Measurements from ENCODE around the gene PARD6B.
A peak's percentile ranks its signal among the peaks of the same experiment; 100 is the strongest.

PARD6B gene

GRCh38 chr20:50731055-50731929 lies at the start of gene PARD6B:
TSS of gene PARD6B (plus strand) at chr20:50731580. CDS start at chr20:50731787, 207 bp downstream.
- Mint-ChIP-seq H3K36me3 (peaks cover 5% of the 10 kb centered on the region), H3K27ac (peak within 1 kb of the TSS; percentile 68), H3K4me3 (peak within 1 kb of the TSS; percentile 84), H3K4me1 (peaks cover 31% of the 10 kb centered on the region), H3K9me3 (no peaks in the 10 kb centered on the region), H3K27me3 (no peaks in the 10 kb centered on the region)
- ATAC-seq, result peak; percentile 98

GRCh38 chr20:50682065-50682464 lies 49.3 kb upstream of the PARD6B start:
- Mint-ChIP-seq H3K36me3 (no peaks in the 10 kb centered on the region), H3K4me3 (no peak overlapping the region), H3K27me3 (peaks cover 8% of the 10 kb centered on the region), H3K4me1 (no peaks in the 10 kb centered on the region), H3K9me3 (peaks cover 3% of the 10 kb centered on the region), H3K27ac (no peak overlapping the region)
- no peak for ATAC-seq

- H3K36me3 Mint-ChIP-seq, result no peaks in the 10 kb centered on the region
- H3K9me3 Mint-ChIP-seq, result peaks cover 3% of the 10 kb centered on the region
- no peak overlapping the region for H3K4me3 Mint-ChIP-seq
- H3K27me3 Mint-ChIP-seq, result peaks cover 2% of the 10 kb centered on the region
- ATAC-seq, result no peak
- no peaks in the 10 kb centered on the region for H3K4me1 Mint-ChIP-seq
- no peak overlapping the region for H3K27ac Mint-ChIP-seq
These were observed 48.3 kb upstream of the PARD6B start for GRCh38 chr20:50682947-50683530.

GRCh38 chr20:50683570-50683969 lies 47.8 kb upstream of the PARD6B start:
- no peak overlapping the region for H3K27ac Mint-ChIP-seq
- H3K4me3 Mint-ChIP-seq, result no peak overlapping the region
- no peaks in the 10 kb centered on the region for H3K4me1 Mint-ChIP-seq
- H3K36me3 Mint-ChIP-seq, result no peaks in the 10 kb centered on the region
- peaks cover 2% of the 10 kb centered on the region for H3K27me3 Mint-ChIP-seq
- ATAC-seq, result no peak
- peaks cover 3% of the 10 kb centered on the region for H3K9me3 Mint-ChIP-seq

GRCh38 chr20:50686821-50687220 lies 44.6 kb upstream of the PARD6B start:
- H3K27ac Mint-ChIP-seq, result no peak overlapping the region
- ATAC-seq, result no peak

GRCh38 chr20:50688256-50688975 lies 43.0 kb upstream of the PARD6B start:
- no peak overlapping the region for H3K27ac Mint-ChIP-seq
- no peaks in the 10 kb centered on the region for H3K36me3 Mint-ChIP-seq
- H3K27me3 Mint-ChIP-seq, result peaks cover 43% of the 10 kb centered on the region
- no peaks in the 10 kb centered on the region for H3K9me3 Mint-ChIP-seq
- ATAC-seq, result no peak
- H3K4me3 Mint-ChIP-seq, result no peak overlapping the region
- peaks cover 15% of the 10 kb centered on the region for H3K4me1 Mint-ChIP-seq

More at GRCh38 chr20:50686821-50687220, 44.6 kb upstream of the PARD6B start:
- peaks cover 3% of the 10 kb centered on the region for H3K9me3 Mint-ChIP-seq
- peaks cover 35% of the 10 kb centered on the region for H3K27me3 Mint-ChIP-seq
- H3K36me3 Mint-ChIP-seq, result no peaks in the 10 kb centered on the region
- H3K4me1 Mint-ChIP-seq, result peaks cover 11% of the 10 kb centered on the region
- H3K4me3 Mint-ChIP-seq, result no peak overlapping the region

- peaks cover 15% of the 10 kb centered on the region for H3K4me1 Mint-ChIP-seq
- no peaks in the 10 kb centered on the region for H3K9me3 Mint-ChIP-seq
- ATAC-seq, result no peak
- H3K4me3 Mint-ChIP-seq, result no peak overlapping the region
- no peaks in the 10 kb centered on the region for H3K36me3 Mint-ChIP-seq
- H3K27me3 Mint-ChIP-seq, result peaks cover 56% of the 10 kb centered on the region
- no peak overlapping the region for H3K27ac Mint-ChIP-seq
These were observed 41.3 kb upstream of the PARD6B start for GRCh38 chr20:50689864-50690649.

- Mint-ChIP-seq H3K4me1 (peaks cover 15% of the 10 kb centered on the region), H3K4me3 (peak within 1 kb of the TSS; percentile 30), H3K9me3 (no peaks in the 10 kb centered on the region)
These were observed 40.5 kb upstream of the PARD6B start, which contains the start of gene RIPOR3 for GRCh38 chr20:50690650-50691572. TSS of gene RIPOR3 (minus strand) at chr20:50691542. CDS start at chr20:50691128, 414 bp downstream.

GRCh38 chr20:50691573-50692551 lies 39.5 kb upstream of the PARD6B start:
- Mint-ChIP-seq H3K27me3 (peaks cover 56% of the 10 kb centered on the region), H3K4me1 (peaks cover 15% of the 10 kb centered on the region), H3K27ac (no peak overlapping the region), H3K4me3 (peak overlapping the region; percentile 30), H3K9me3 (no peaks in the 10 kb centered on the region), H3K36me3 (no peaks in the 10 kb centered on the region)
- no peak for ATAC-seq

More at GRCh38 chr20:50690650-50691572, 40.5 kb upstream of the PARD6B start, which contains the start of gene RIPOR3:
- no peak within 1 kb of the TSS for H3K27ac Mint-ChIP-seq
- no peaks in the 10 kb centered on the region for H3K36me3 Mint-ChIP-seq
- H3K27me3 Mint-ChIP-seq, result peaks cover 56% of the 10 kb centered on the region
- ATAC-seq, result no peak

- H3K27ac Mint-ChIP-seq, result no peak overlapping the region
- peaks cover 58% of the 10 kb centered on the region for H3K27me3 Mint-ChIP-seq
- no peaks in the 10 kb centered on the region for H3K36me3 Mint-ChIP-seq
- peaks cover 15% of the 10 kb centered on the region for H3K4me1 Mint-ChIP-seq
- no peaks in the 10 kb centered on the region for H3K9me3 Mint-ChIP-seq
- H3K4me3 Mint-ChIP-seq, result no peak overlapping the region
- no peak for ATAC-seq
These were observed 38.8 kb upstream of the PARD6B start for GRCh38 chr20:50692552-50692933.

GRCh38 chr20:50693001-50693400 lies 38.4 kb upstream of the PARD6B start:
- Mint-ChIP-seq H3K27ac (no peak overlapping the region), H3K36me3 (no peaks in the 10 kb centered on the region), H3K9me3 (no peaks in the 10 kb centered on the region), H3K4me3 (no peak overlapping the region), H3K27me3 (peaks cover 62% of the 10 kb centered on the region), H3K4me1 (peaks cover 15% of the 10 kb centered on the region)
- ATAC-seq, result no peak

- H3K4me3 Mint-ChIP-seq, result no peak overlapping the region
- H3K4me1 Mint-ChIP-seq, result peaks cover 15% of the 10 kb centered on the region
- no peaks in the 10 kb centered on the region for H3K9me3 Mint-ChIP-seq
- H3K27me3 Mint-ChIP-seq, result peaks cover 57% of the 10 kb centered on the region
- H3K36me3 Mint-ChIP-seq, result no peaks in the 10 kb centered on the region
- no peak for ATAC-seq
- no peak overlapping the region for H3K27ac Mint-ChIP-seq
These were observed 36.8 kb upstream of the PARD6B start for GRCh38 chr20:50694379-50695134.
